Endothelial cell of umbilical vein (primary cell): Measurements from ENCODE around the gene KIF26A. TPM values are rescaled to one million over a fixed set of nuclear protein-coding genes. Genes with fewer than 3 reads are reported as not detected.

Source experiments
- BruUV-seq: library from RNA; stranded (reverse); fragments of 400-500 nt; replicated peaks from 2 replicates; lab custom pipeline; 2021; lab: Mats Ljungman, UMichigan
- CTCF ChIA-PET: fragments of 300-600, 350-600 bp; sonication (Branson Sonifier 250); formaldehyde crosslinking; loops from one replicate; lab custom pipeline; 2021; ENCODE audit warnings: antibody characterized with exemption, inconsistent platforms; lab: Charles Lee
- POLR2A ChIA-PET: fragments of 300-600, 350-600 bp; sonication (Branson Sonifier 250); formaldehyde crosslinking; loops from one replicate; lab custom pipeline; 2021; ENCODE audit warnings: antibody characterized with exemption, inconsistent platforms; lab: Charles Lee
- DNase-seq: peaks from one replicate; pipeline ENCODE4 v3.0.0-alpha.2; 2011; ENCODE audit warnings: low read depth, low spot score
- FAIRE-seq: peaks from 2 replicates; lab custom pipeline; 2011; peaks lifted over from hg19 to GRCh38; lab: Jason Lieb, UNC
- H2AFZ ChIP-seq: 2 replicates; pipeline ENCODE4 v1.6.0; 2012; ENCODE audit warnings: low read depth, low read length, control low read depth, inconsistent platforms
- H3K27ac ChIP-seq: 2 replicates; pipeline ENCODE4 v1.5.1; 2011; ENCODE audit warnings: low read depth, mild to moderate bottlenecking, control low read depth, low read length, moderate library complexity; ENCODE audit not compliant: insufficient read depth
- H3K27me3 ChIP-seq, 2 experiments: 2 replicates each; pipeline versions ENCODE4 v1.6.0 to v1.6.1; 2011; ENCODE audit warnings: low read length in 2 of 2, mixed read lengths in 1 of 2; ENCODE audit not compliant: control insufficient read depth in 2 of 2, insufficient read depth in 2 of 2
- H3K36me3 ChIP-seq, 2 experiments: 2 replicates in 1 of 2; 3 replicates in 1 of 2; pipeline ENCODE4 v1.5.1; 2011; ENCODE audit warnings: low read length in 2 of 2, mild to moderate bottlenecking in 1 of 2, moderate library complexity in 1 of 2; ENCODE audit not compliant: control insufficient read depth in 2 of 2, insufficient read depth in 2 of 2; ENCODE audit errors: extremely low read depth in 1 of 2
- H3K4me1 ChIP-seq: 3 replicates; pipeline ENCODE4 v1.5.1; 2011; ENCODE audit warnings: mild to moderate bottlenecking, low read length; ENCODE audit not compliant: control insufficient read depth, insufficient read depth; ENCODE audit errors: extremely low read depth
- H3K4me2 ChIP-seq: 2 replicates; pipeline ENCODE4 v1.6.1; 2011; ENCODE audit warnings: low read length, control low read depth, mixed read lengths; ENCODE audit not compliant: insufficient read depth
- H3K4me3 ChIP-seq, 3 experiments: fragments of 200-600 bp in 1 of 3; sonication (generic), shearing (Covaris generic) in 1 of 3; replicated peaks in 1 of 3; 2 replicates each; pipeline ENCODE4 v1.5.1; 2011 to 2016; ENCODE audit warnings: control low read depth in 3 of 3, low read length in 3 of 3, mild to moderate bottlenecking in 2 of 3, inconsistent platforms in 1 of 3, low read depth in 1 of 3, moderate library complexity in 1 of 3; ENCODE audit not compliant: insufficient read depth in 1 of 3
- H3K79me2 ChIP-seq: 2 replicates; pipeline ENCODE4 v1.6.0; 2012; ENCODE audit warnings: low read length, inconsistent platforms; ENCODE audit not compliant: control insufficient read depth, insufficient read depth
- H3K9ac ChIP-seq: replicated peaks from 2 replicates; pipeline ENCODE3; 2011; ENCODE audit warnings: low read length, control low read depth; ENCODE audit not compliant: insufficient read depth; ENCODE audit errors: extremely low read depth
- H3K9me1 ChIP-seq: replicated peaks from 3 replicates; pipeline ENCODE4 v1.6.0; 2011; ENCODE audit warnings: mild to moderate bottlenecking, low read length; ENCODE audit not compliant: control insufficient read depth, insufficient read depth; ENCODE audit errors: extremely low read depth
- H3K9me3 ChIP-seq: replicated peaks from 2 replicates; pipeline ENCODE4 v1.5.1; 2012; ENCODE audit warnings: low read length, inconsistent platforms; ENCODE audit not compliant: control insufficient read depth, insufficient read depth
- H4K20me1 ChIP-seq: replicated peaks from 2 replicates; pipeline ENCODE3; 2011; ENCODE audit warnings: mild to moderate bottlenecking, low read length; ENCODE audit not compliant: control insufficient read depth, insufficient read depth; ENCODE audit errors: extremely low read depth
- CTCF ChIP-seq, 2 donors: IDR thresholded peaks; 1 replicate in 1 of 2; 2 replicates in 1 of 2; pipeline ENCODE4 v1.5.1; 2011; ENCODE audit warnings: low read length in 2 of 2, mild to moderate bottlenecking in 2 of 2, moderate library complexity in 2 of 2, control low read depth in 1 of 2, inconsistent platforms in 1 of 2, low read depth in 1 of 2; ENCODE audit not compliant: insufficient read depth in 1 of 2; ENCODE audit errors: extremely low read depth in 1 of 2
- EZH2 ChIP-seq: IDR thresholded peaks from 2 replicates; pipeline ENCODE4 v1.6.1; 2012; ENCODE audit warnings: borderline replicate concordance, low read depth, mild to moderate bottlenecking, moderate library complexity, low read length, inconsistent platforms; ENCODE audit not compliant: severe bottlenecking
- FOS ChIP-seq: IDR thresholded peaks from 2 replicates; pipeline ENCODE4 v1.6.1; 2011; ENCODE audit warnings: mild to moderate bottlenecking, low read length, moderate library complexity, borderline replicate concordance; ENCODE audit not compliant: insufficient read depth
- GATA2 ChIP-seq: IDR thresholded peaks from 2 replicates; pipeline ENCODE4 v1.7.0; 2011; ENCODE audit warnings: low read depth, mild to moderate bottlenecking, moderate library complexity, mixed read lengths, low read length; ENCODE audit not compliant: insufficient read length, insufficient read depth
- JUN ChIP-seq: IDR thresholded peaks from 2 replicates; pipeline ENCODE4 v1.6.1; 2011; ENCODE audit warnings: borderline replicate concordance, low read depth; ENCODE audit not compliant: insufficient read length, insufficient read depth
- MAX ChIP-seq: IDR thresholded peaks from 2 replicates; pipeline ENCODE4 v1.6.1; 2011; ENCODE audit not compliant: insufficient read depth, insufficient read length
- MYC ChIP-seq: IDR thresholded peaks from one replicate; pipeline ENCODE4 v1.6.1; 2011; ENCODE audit warnings: mild to moderate bottlenecking, low read depth, low read length
- POLR2A ChIP-seq: IDR thresholded peaks from 2 replicates; pipeline ENCODE4 v1.6.1; 2012; ENCODE audit warnings: low read depth, mild to moderate bottlenecking, control low read depth, low read length
- POLR2AphosphoS5 ChIP-seq: IDR thresholded peaks from 2 replicates; pipeline ENCODE4 v1.6.1; 2012; ENCODE audit warnings: low read depth, mild to moderate bottlenecking, control low read depth, low read length, moderate library complexity; ENCODE audit not compliant: insufficient read depth
- dilution Hi-C: fragments of 300-500 bp; cut with MboI; formaldehyde crosslinking; loops from one replicate; pipeline ENCODE4 v1.15.0; 2019; ENCODE audit warnings: low sequenced_read_pairs; ENCODE audit not compliant: extremely low pct_ligation_motif_present
- intact Hi-C: fragments of 100-400 bp; cut with micrococcal nuclease; formaldehyde crosslinking; loops from one replicate; pipeline ENCODE4 v1.10.0; 2022
- polyA plus RNA-seq, 4 experiments: library from polyadenylated mRNA; depleted of rRNA in 3 of 4; stranded (reverse) in 3 of 4; unstranded in 1 of 4; fragments of >200 nt; gene quantifications; 2 replicates each; pipeline versions ENCODE4 v1.2.1 to v1.2.3, GENCODE V29; 2011 to 2012; ENCODE audit warnings: missing spikeins in 1 of 4
- total RNA-seq: library from RNA; stranded (reverse); gene quantifications from 2 replicates; pipeline ENCODE4 v1.2.3, GENCODE V29; 2021

KIF26A gene
- total and polyA plus RNA-seq, 2 donors (not counting 3 experiments of a cell fraction or from before 2014, with no cell fraction given), result 3.6 to 10.7 TPM

- Histone ChIP-seq H3K4me3 (no peak overlapping the region), H2AFZ (no peak overlapping the region), H3K27ac (no peak overlapping the region), H3K36me3 (peaks cover 0 to 10% of the 10 kb centered on the region in 2 experiments), H3K9me3 (no peaks in the 10 kb centered on the region), H3K27me3 (no peaks in the 10 kb centered on the region), H4K20me1 (no peaks in the 10 kb centered on the region), H3K4me2 (no peak overlapping the region), H3K4me1 (peaks cover 39% of the 10 kb centered on the region), H3K79me2 (no peaks in the 10 kb centered on the region), H3K9ac (no peak overlapping the region), H3K9me1 (no peaks in the 10 kb centered on the region)
- CTCF ChIA-PET, result interaction anchor here (0.8 to 2.4 kb wide), 2 partner anchors 9 to 15 kb away, joined by 3 to 11 read pairs; no protein-coding TSS in a partner anchor
- no peak for FAIRE-seq
- dilution Hi-C loops (no loop called here), intact Hi-C loops (no loop called here)
- no peak for TF ChIP-seq MAX
- no peak for TF ChIP-seq GATA2
- TF ChIP-seq POLR2AphosphoS5, result no peak
- TF ChIP-seq JUN, result no peak
- no peak for TF ChIP-seq POLR2A
- no peak for TF ChIP-seq FOS
- no peak for TF ChIP-seq EZH2
- TF ChIP-seq CTCF (IDR thresholded peaks at IDR 0.05; ENCODE audit: extremely low read depth in 1 of 2, insufficient read depth in 1 of 2, low read depth in 1 of 2, low read length in 2 of 2), result no peak
- no peak for TF ChIP-seq MYC
- DNase-seq, result no peak
- no TSS peak for BruUV-seq
- POLR2A ChIA-PET, result no interaction called here
Observed at GRCh38 chr14:104152246-104152575, 13.8 kb downstream of the KIF26A start.
